ELR (cell line): ENCODE data around the gene PLCD1.
"Not testable (repeated sequence)": the region's sequence is repeated elsewhere in the genome, so short reads cannot be mapped to it uniquely, and the experiment has no call there.

Experiments used
- DNase-seq: peaks from one replicate; pipeline ENCODE4 v3.0.0-alpha.2; 2015; ENCODE audit warnings: low read depth

The PLCD1 gene

GRCh38 chr3:38036906-38037305 is 7.5 kb upstream of the PLCD1 start:
- DNase-seq: no peak

- no peak for DNase-seq
Observed at GRCh38 chr3:38036286-38036685, 6.8 kb upstream of the PLCD1 start.

GRCh38 chr3:38034335-38034734 is 4.9 kb upstream of the PLCD1 start:
- DNase-seq: not testable (repeated sequence)

GRCh38 chr3:38033586-38033985 is 4.1 kb upstream of the PLCD1 start:
- DNase-seq: not testable (repeated sequence)

- no peak for DNase-seq
Observed at GRCh38 chr3:38032328-38032865, 3.0 kb upstream of the PLCD1 start.

- DNase-seq: peak; percentile 50
Observed at GRCh38 chr3:38031022-38031994, 1.9 kb upstream of the PLCD1 start.

- DNase-seq: no peak
Observed at GRCh38 chr3:38030126-38031021, 932 bp upstream of the PLCD1 start.

GRCh38 chr3:38028621-38029361 is 651 bp downstream of the PLCD1 start:
- DNase-seq: no peak

- no peak for DNase-seq
Observed at GRCh38 chr3:38027466-38028465, 1.7 kb downstream of the PLCD1 start.

- no peak for DNase-seq
Observed at GRCh38 chr3:38026856-38027255, 2.6 kb downstream of the PLCD1 start.

GRCh38 chr3:38022896-38023709 is 6.3 kb downstream of the PLCD1 start:
- DNase-seq: no peak

- no peak for DNase-seq
Observed at GRCh38 chr3:38022301-38022700, 7.1 kb downstream of the PLCD1 start.

GRCh38 chr3:38021196-38021595 is 8.2 kb downstream of the PLCD1 start:
- no peak for DNase-seq

- no peak for DNase-seq
Observed at GRCh38 chr3:38020342-38020726, 9.1 kb downstream of the PLCD1 start.

- DNase-seq: no peak
Observed at GRCh38 chr3:38019658-38020341, 9.6 kb downstream of the PLCD1 start.

GRCh38 chr3:38018296-38019266 is 10.9 kb downstream of the PLCD1 start:
- DNase-seq: no peak

GRCh38 chr3:38017445-38018295 is 11.8 kb downstream of the PLCD1 start:
- no peak for DNase-seq
